AG04450 (cell line): ENCODE measurements around the gene CASTOR2. TPM values are rescaled to one million over a fixed set of nuclear protein-coding genes. Genes with fewer than 3 reads are reported as not detected.

Source experiments
- polyA plus RNA-seq: library from polyadenylated mRNA; depleted of rRNA; stranded (reverse); fragments of >200 nt; gene quantifications from 2 replicates; pipeline ENCODE4 v1.2.3, GENCODE V29; 2011; rRNA removed

CASTOR2 gene
- polyA plus RNA-seq, 1 experiment: 3.9 TPM

Other genes with a start within 250 kb of the CASTOR2 start
- not detected in 2 replicates for gene NCF1, start 190.7 kb upstream of the CASTOR2 start, polyA plus RNA-seq
- 23.0 and 24.0 TPM in 2 replicates for gene GTF2IRD2, start 113.1 kb upstream of the CASTOR2 start, polyA plus RNA-seq
- gene RCC1L, start 109.1 kb downstream of the CASTOR2 start, polyA plus RNA-seq: 56.1 and 59.1 TPM in 2 replicates
- 22.0 and 23.6 TPM in 2 replicates for gene GTF2IRD2B, start 127.9 kb downstream of the CASTOR2 start, polyA plus RNA-seq